NOMO-1 (cell line): ENCODE measurements around the gene RNF223.
"Not testable (repeated sequence)": the region's sequence is repeated elsewhere in the genome, so short reads cannot be mapped to it uniquely, and the experiment has no call there.

Experiments
- DNase-seq, 2 experiments: peaks; one replicate each; lab custom pipeline; 2025; ENCODE audit not compliant: unreplicated experiment in 2 of 2; lab: John Stamatoyannopoulos, UW

RNF223 gene

GRCh38 chr1:1110561-1110971 is 36.5 kb upstream of the RNF223 start:
- DNase-seq = no peak

GRCh38 chr1:1109743-1110142 is 35.6 kb upstream of the RNF223 start:
- DNase-seq = no peak

- no peak for DNase-seq
Measured at GRCh38 chr1:1106510-1107221, 32.6 kb upstream of the RNF223 start.

- DNase-seq = not testable (repeated sequence)
Measured at GRCh38 chr1:1104152-1104551, 30.0 kb upstream of the RNF223 start.

- no peak for DNase-seq
Measured at GRCh38 chr1:1101503-1101902, 27.4 kb upstream of the RNF223 start.

GRCh38 chr1:1100296-1100695 is 26.2 kb upstream of the RNF223 start:
- no peak for DNase-seq

GRCh38 chr1:1099506-1100183 is 25.5 kb upstream of the RNF223 start:
- DNase-seq = no peak

GRCh38 chr1:1098681-1099421 is 24.7 kb upstream of the RNF223 start:
- no peak for DNase-seq

- DNase-seq = not testable (repeated sequence)
Measured at GRCh38 chr1:1096136-1096535, 22.0 kb upstream of the RNF223 start.

GRCh38 chr1:1094981-1095380 is 20.9 kb upstream of the RNF223 start:
- DNase-seq = no peak

- DNase-seq = no peak
Measured at GRCh38 chr1:1093610-1093943, 19.5 kb upstream of the RNF223 start.

- DNase-seq = no peak
Measured at GRCh38 chr1:1092894-1093609, 18.9 kb upstream of the RNF223 start.

- no peak for DNase-seq
Measured at GRCh38 chr1:1092149-1092855, 18.2 kb upstream of the RNF223 start.

GRCh38 chr1:1091344-1092148 is 17.4 kb upstream of the RNF223 start:
- DNase-seq = no peak

GRCh38 chr1:1090424-1091343 is 16.6 kb upstream of the RNF223 start:
- DNase-seq = no peak

GRCh38 chr1:1089731-1090423 is 15.8 kb upstream of the RNF223 start:
- DNase-seq = no peak

GRCh38 chr1:1088801-1089680 is 14.9 kb upstream of the RNF223 start:
- DNase-seq = no peak
